SKM-1 (cell line): ENCODE data around the gene ZBTB4.
A peak's percentile ranks its signal among the peaks of the same experiment; 100 is the strongest.
"Not testable (repeated sequence)": the region's sequence is repeated elsewhere in the genome, so short reads cannot be mapped to it uniquely, and the experiment has no call there.

Experiments used
- DNase-seq: peaks from one replicate; lab custom pipeline; 2025; ENCODE audit not compliant: unreplicated experiment; lab: John Stamatoyannopoulos, UW

Gene ZBTB4

GRCh38 chr17:7496470-7497183 lies 17.2 kb upstream of the ZBTB4 start:
- no peak for DNase-seq

GRCh38 chr17:7495906-7496434 lies 16.5 kb upstream of the ZBTB4 start:
- no peak for DNase-seq

- no peak for DNase-seq
Observed at GRCh38 chr17:7493941-7494340, 14.5 kb upstream of the ZBTB4 start.

- DNase-seq = no peak
Observed at GRCh38 chr17:7491583-7491982, 12.2 kb upstream of the ZBTB4 start.

- no peak for DNase-seq
Observed at GRCh38 chr17:7490144-7490543, 10.7 kb upstream of the ZBTB4 start.

GRCh38 chr17:7486181-7486580 lies 6.8 kb upstream of the ZBTB4 start:
- no peak for DNase-seq

GRCh38 chr17:7484919-7485377 lies 5.5 kb upstream of the ZBTB4 start:
- DNase-seq = no peak

DNA sequence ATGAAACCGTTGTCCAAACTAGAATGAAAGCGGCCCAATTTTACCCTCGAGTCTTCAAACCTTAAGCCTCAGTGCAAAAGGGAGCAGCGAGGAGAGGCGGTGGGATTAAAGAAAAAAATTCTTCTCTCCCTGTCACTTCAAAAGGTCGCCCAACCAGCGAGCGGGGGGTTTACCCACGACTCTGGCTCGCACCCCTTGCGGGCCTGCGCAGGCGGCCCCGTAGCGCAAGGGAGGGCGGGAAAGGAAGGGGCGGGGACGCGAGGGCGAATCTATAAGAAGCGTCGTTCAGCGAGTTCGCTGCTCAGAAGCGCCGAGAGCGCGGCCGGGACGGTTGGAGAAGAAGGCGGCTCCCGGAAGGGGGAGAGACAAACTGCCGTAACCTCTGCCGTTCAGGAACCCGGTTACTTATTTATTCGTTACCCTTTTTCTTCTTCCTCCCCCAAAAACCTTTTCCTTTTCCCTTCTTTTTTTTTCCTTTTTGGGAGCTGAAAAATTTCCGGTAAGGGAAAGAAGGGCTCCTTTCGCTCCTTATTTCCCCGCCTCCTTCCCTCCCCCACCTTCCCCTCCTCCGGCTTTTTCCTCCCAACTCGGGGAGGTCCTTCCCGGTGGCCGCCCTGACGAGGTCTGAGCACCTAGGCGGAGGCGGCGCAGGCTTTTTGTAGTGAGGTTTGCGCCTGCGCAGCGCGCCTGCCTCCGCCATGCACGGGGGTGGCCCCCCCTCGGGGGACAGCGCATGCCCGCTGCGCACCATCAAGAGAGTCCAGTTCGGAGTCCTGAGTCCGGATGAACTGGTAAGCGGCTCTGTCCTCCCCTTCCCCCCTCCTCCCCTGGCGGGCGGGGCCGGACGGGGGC lies 4.9 kb upstream of the ZBTB4 start, which contains the start of gene POLR2A:
Gene POLR2A (plus strand): TSS at position 300 of the 852 bp plus-strand sequence.
- peak; percentile 71 for DNase-seq

GRCh38 chr17:7483255-7484066 lies 4.0 kb upstream of the ZBTB4 start:
- peak; percentile 38 for DNase-seq

DNA sequence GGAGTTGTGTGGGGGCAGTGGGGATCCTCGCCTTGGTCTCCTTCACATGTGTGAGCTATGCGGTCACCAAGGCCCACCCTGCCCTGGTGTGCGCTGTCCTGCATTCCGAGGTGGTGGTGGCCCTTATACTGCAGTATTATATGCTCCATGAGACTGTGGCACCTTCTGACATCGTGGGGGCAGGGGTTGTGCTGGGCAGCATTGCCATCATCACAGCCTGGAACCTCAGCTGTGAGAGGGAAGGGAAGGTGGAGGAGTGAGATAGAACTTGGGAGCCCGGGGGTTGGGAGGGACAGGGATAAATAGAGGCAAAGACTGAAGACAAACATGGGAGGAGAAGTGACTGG lies 3.3 kb upstream of the ZBTB4 start:
- DNase-seq = not testable (repeated sequence)

GRCh38 chr17:7481842-7482741 lies 2.7 kb upstream of the ZBTB4 start:
- not testable (repeated sequence) for DNase-seq

DNA sequence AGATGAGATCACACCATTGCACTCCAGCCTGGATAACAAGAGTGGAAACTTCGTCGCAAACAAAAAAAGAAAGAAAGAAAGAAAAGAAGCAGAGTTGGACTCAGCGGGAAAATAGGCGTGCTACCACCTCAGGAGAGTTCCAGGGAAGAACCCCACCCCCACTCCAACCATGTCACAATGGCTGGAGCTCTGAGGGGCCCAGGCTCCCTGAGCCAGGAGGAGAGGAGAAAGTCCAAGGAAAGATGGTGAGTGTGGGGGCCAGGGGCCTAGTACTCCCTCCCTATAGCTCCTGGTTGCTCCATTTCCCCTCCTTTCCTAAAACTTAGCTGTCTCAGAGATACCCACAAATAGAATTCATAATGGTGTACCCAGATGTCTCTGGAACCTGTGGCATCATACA lies 1.8 kb upstream of the ZBTB4 start, which contains the start of gene SLC35G6:
Gene SLC35G6 (plus strand): TSS at position 172 of the 400 bp plus-strand sequence. CDS start 71 bp downstream, at position 243.
- DNase-seq = not testable (repeated sequence)

- DNase-seq = no peak
Observed at GRCh38 chr17:7480089-7480384, 606 bp upstream of the ZBTB4 start.

- DNase-seq = no peak
Observed at GRCh38 chr17:7478276-7479212, 887 bp downstream of the ZBTB4 start.

- no peak for DNase-seq
Observed at GRCh38 chr17:7477392-7478275, 1.8 kb downstream of the ZBTB4 start.

DNA sequence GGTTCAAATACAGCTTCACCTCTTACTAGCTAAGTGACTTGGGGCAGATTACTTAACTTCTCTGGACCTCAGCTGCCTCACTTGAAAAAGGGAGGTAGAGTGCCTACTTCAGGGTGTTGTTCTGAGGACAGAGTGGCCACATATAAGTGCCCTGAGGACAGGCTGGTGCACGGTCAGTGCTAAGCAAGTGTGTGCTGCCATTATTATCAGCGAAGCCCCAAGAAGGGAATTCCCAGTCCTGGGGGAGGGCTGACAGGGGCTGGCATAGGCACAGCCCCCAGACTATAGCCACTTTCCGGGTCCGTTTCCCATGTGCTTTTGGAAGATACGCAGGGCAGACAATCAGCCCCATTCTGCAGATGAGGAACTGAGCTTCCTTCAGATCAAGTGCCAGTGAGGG lies 2.5 kb downstream of the ZBTB4 start:
- DNase-seq = no peak

- no peak for DNase-seq
Observed at GRCh38 chr17:7476494-7476893, 2.9 kb downstream of the ZBTB4 start.

- DNase-seq = no peak
Observed at GRCh38 chr17:7475764-7476422, 3.5 kb downstream of the ZBTB4 start.
